Measurements from ENCODE around the gene MORC2.

- TF ChIP-seq ZNF274 (IDR thresholded peaks at IDR 0.05; ENCODE audit: low read length) (no peak), ZNF274 (tag by site-specific recombination; IDR thresholded peaks at IDR 0.05; ENCODE audit: borderline replicate concordance) (no peak), ZNF585B (tag by site-specific recombination; IDR thresholded peaks at IDR 0.05) (no peak), ZNF501 (tag by site-specific recombination; IDR thresholded peaks at IDR 0.05) (no peak), CTCF (tag by site-specific recombination; IDR thresholded peaks at IDR 0.05) (no peak), ZNF558 (tag by site-specific recombination; IDR thresholded peaks at IDR 0.05) (no peak), PRDM2 (tag by site-specific recombination; IDR thresholded peaks at IDR 0.05; ENCODE audit: borderline replicate concordance) (no peak)
Measured at GRCh38 chr22:30885001-30885366, 83.6 kb downstream of the MORC2 start.
